Thymus (tissue), 11 donors: ENCODE measurements around the gene NAA15. TPM values are rescaled to one million over a fixed set of nuclear protein-coding genes. Genes with fewer than 3 reads are reported as not detected.
A peak's percentile ranks its signal among the peaks of the same experiment; 100 is the strongest.
"Not testable (repeated sequence)": the region's sequence is repeated elsewhere in the genome, so short reads cannot be mapped to it uniquely, and the experiment has no call there.

Experiments used
- DNase-seq, 9 donors: peaks; one replicate each; pipeline ENCODE4 v3.0.0-alpha.2; 2013; ENCODE audit warnings: low spot score in 9 of 9, low read depth in 6 of 9, missing footprints in 1 of 9
- H3K27ac ChIP-seq, 2 donors: one replicate each; pipeline ENCODE4 v1.5.1; 2013; ENCODE audit warnings: control low read depth in 1 of 2, low read depth in 1 of 2, low read length in 1 of 2, mild to moderate bottlenecking in 1 of 2, moderate library complexity in 1 of 2
- H3K27me3 ChIP-seq, 2 donors: one replicate each; pipeline ENCODE4 v1.5.1; 2013; ENCODE audit warnings: low read length in 1 of 2; ENCODE audit not compliant: control insufficient read depth in 2 of 2, insufficient read depth in 1 of 2
- H3K36me3 ChIP-seq, 2 donors: one replicate each; pipeline ENCODE4 v1.5.1; 2013; ENCODE audit warnings: low read length in 1 of 2, mild to moderate bottlenecking in 1 of 2, moderate library complexity in 1 of 2; ENCODE audit not compliant: control insufficient read depth in 2 of 2, insufficient read depth in 2 of 2
- H3K4me1 ChIP-seq, 2 donors: one replicate each; pipeline ENCODE4 v1.5.1; 2013; ENCODE audit warnings: low read length in 2 of 2; ENCODE audit not compliant: control insufficient read depth in 2 of 2, insufficient read depth in 2 of 2
- H3K4me3 ChIP-seq, 2 donors: one replicate each; pipeline ENCODE4 v1.5.1; 2013; ENCODE audit warnings: low read length in 2 of 2, control low read depth in 1 of 2, mild to moderate bottlenecking in 1 of 2
- H3K9me3 ChIP-seq, 2 donors: one replicate each; pipeline ENCODE4 v1.5.1; 2013; ENCODE audit warnings: low read length in 1 of 2, mild to moderate bottlenecking in 1 of 2; ENCODE audit not compliant: control insufficient read depth in 2 of 2, insufficient read depth in 1 of 2
- WGBS: extraction: QIAGEN DNeasy Blood & Tissue Kit; methylation state at CpG from one replicate; pipeline ENCODE4 v1.1.7; 2013; 5-methylcytosine and 5-hydroxymethylcytosine counted together
- polyA plus RNA-seq: library from polyadenylated mRNA; stranded (reverse); fragments of 200-250 nt; gene quantifications from one replicate; pipeline ENCODE4 v1.2.3, GENCODE V29; 2013
- total RNA-seq: library from RNA; stranded (reverse); fragments of 120-200 nt; gene quantifications from one replicate; pipeline ENCODE4 v1.2.4, GENCODE V29; 2013
- donor health status: healthy.

Gene NAA15
- total and polyA plus RNA-seq, 2 donors: 9.9 to 31.4 TPM

DNA sequence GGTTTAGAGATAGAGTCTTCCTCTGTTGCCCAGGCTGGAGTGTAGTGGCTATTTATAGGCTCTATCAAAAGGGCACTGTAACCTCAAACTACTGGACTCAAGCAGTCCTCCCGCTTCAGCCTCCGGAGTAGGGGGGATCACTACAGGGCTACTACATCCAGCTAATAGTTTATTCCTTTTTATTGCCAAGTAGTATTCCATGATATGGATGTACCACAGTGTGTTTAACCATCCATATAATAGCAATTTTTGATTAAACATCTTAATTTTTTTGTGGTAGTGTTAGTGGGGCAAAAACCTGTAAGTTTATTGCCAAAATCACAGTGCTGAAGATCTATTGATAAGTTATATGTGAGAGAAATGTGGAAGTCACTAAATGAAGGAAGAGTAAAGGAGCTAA, 3.6 kb downstream of the NAA15 start:
- peaks cover 0 to 3% of the 10 kb centered on the region in 2 donors for H3K9me3 ChIP-seq
- H3K27me3 ChIP-seq: no peaks in the 10 kb centered on the region
- no peak overlapping the region for H3K4me3 ChIP-seq
- H3K36me3 ChIP-seq: peaks cover 6 to 18% of the 10 kb centered on the region in 2 donors
- H3K27ac ChIP-seq: no peak overlapping the region
- 98% methylated on average over 2 of the region's 2 CpGs for WGBS
- DNase-seq: no peak
- H3K4me1 ChIP-seq: peaks cover 7% of the 10 kb centered on the region in 2 donors

DNA sequence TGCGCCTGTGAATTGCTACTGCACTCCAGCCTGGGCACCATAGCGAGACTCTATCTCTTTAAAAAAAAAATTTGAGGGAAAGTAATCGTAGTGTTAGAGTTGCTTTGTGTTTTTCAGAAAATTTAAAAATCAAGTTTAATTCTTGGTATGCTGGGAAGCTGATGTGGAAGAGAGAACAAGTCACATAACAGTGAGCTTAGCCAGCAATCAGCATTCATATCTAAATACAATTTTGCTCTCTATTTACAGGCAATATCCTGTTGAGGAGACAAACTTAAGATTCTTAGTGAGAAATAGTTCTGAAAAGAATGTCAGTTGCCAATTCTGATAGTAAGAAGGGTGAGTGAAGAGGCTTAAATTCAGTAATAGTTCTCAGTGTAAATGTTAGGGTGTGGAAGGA, 10.6 kb downstream of the NAA15 start:
- DNase-seq: no peak
- no peak overlapping the region for H3K4me3 ChIP-seq
- no peaks in the 10 kb centered on the region for H3K27me3 ChIP-seq
- peaks cover 0 to 6% of the 10 kb centered on the region in 2 donors for H3K36me3 ChIP-seq
- H3K27ac ChIP-seq: no peak overlapping the region
- peaks cover 0 to 6% of the 10 kb centered on the region in 2 donors for H3K4me1 ChIP-seq
- 96% methylated on average over 3 of the region's 3 CpGs for WGBS
- H3K9me3 ChIP-seq: peaks cover 0 to 6% of the 10 kb centered on the region in 2 donors

DNA sequence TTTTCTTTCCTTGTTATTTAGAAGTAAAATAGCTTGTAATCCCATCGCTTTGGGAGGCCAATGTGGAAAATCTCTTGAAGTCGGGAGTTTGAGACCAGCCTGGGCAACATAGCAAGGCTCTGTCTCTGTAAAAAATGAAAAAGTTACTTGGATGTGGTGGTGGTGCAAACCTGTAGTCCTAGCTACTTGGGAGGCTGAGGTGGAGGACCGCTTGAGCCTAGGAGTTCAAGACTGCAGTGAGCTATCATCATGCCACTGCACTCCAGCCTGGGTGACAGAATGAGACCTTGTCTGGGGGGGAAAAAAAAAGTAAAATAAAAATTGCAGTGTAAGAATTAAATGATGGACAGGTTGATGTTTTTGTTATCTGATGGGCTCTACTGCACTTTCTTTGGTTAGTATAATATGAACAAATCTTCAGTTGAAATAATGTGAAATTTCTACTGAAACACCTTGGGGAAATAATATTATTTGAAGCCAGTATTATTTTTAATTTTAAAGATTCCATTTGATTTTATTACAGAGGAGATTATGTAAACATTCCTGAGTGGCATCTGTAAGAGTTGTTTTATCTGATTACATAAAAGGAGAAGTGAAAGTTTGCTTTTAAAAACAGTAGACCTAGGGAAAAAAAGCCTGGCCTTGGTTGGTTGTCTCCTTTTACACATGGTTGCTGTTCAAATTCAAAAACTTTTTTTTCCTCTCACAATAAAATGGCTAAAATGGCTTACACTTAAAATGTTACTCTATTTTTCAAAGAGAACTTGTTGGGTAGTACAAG, 11.4 kb downstream of the NAA15 start:
- peak overlapping the region in 1 of 2 donors; percentile 21 for H3K27ac ChIP-seq
- DNase-seq: no peak
- peaks cover 0 to 6% of the 10 kb centered on the region in 2 donors for H3K4me1 ChIP-seq
- no peak overlapping the region for H3K4me3 ChIP-seq
- WGBS: 95% methylated on average over 3 of the region's 3 CpGs
- peaks cover 0 to 3% of the 10 kb centered on the region in 2 donors for H3K36me3 ChIP-seq
- H3K27me3 ChIP-seq: no peaks in the 10 kb centered on the region
- H3K9me3 ChIP-seq: peaks cover 0 to 6% of the 10 kb centered on the region in 2 donors

DNA sequence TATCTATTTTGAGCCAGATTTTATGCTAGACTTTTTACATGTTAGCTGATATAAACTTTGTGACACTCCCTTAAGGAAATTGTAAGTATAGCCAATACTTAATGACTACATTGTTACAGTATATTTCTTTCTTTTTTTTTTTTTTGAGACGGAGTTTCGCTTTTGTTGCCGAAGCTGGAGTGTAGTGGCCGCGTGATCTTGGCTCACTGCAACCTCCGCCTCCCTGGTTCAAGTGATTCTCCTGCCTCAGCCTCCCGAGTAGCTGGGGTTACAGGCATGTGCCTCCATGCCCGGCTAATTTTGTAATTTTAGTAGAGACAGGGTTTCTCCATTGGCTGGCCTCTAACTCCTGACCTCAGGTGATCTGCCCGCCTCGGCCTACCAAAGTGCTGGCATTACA, 12.1 kb downstream of the NAA15 start:
- H3K27me3 ChIP-seq, H3K4me3 ChIP-seq, H3K27ac ChIP-seq, H3K9me3 ChIP-seq, DNase-seq, H3K4me1 ChIP-seq, H3K36me3 ChIP-seq: not testable (repeated sequence)
- WGBS: 96% methylated on average over 10 of the region's 10 CpGs

DNA sequence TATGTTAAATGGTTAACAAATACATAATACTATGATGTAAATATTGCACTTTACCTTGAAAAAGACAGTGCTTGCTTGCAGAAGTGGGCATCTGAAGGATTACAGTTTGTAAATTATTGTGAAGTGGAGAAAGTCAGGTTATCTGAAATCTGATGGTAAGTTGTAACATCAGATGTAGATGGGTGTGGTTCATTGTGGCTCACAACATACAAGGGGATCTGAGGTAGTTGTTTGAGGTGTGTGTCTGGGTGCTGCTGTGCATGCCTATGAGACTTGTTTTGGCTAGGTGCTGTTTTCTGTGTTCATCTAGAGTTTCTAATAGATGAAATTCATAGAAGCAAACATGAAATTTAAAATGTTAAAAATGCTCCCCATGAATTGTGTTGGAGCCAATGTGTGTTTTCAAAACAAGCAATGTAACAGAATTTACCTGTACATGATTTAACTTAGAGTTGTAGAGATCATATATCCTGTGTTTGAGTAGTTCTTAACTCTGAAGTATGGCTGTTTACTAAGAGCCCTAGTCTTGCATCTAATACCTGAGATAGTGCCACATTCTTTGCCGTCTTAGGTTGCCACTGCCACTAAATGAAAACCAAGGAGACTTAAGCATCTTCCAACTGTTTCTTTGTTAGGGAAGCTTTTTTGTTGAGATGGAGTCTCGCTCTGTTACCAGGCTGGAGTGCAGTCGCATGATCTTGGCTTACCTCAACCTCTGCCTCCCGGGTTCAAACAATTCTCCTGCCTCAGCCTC, 12.9 kb downstream of the NAA15 start:
- H3K36me3 ChIP-seq: no peaks in the 10 kb centered on the region
- no peak overlapping the region for H3K27ac ChIP-seq
- peaks cover 0 to 6% of the 10 kb centered on the region in 2 donors for H3K9me3 ChIP-seq
- no peak overlapping the region for H3K4me3 ChIP-seq
- H3K4me1 ChIP-seq: peaks cover 0 to 6% of the 10 kb centered on the region in 2 donors
- no peak for DNase-seq
- WGBS: 97% methylated on average over 4 of the region's 4 CpGs
- no peaks in the 10 kb centered on the region for H3K27me3 ChIP-seq

DNA sequence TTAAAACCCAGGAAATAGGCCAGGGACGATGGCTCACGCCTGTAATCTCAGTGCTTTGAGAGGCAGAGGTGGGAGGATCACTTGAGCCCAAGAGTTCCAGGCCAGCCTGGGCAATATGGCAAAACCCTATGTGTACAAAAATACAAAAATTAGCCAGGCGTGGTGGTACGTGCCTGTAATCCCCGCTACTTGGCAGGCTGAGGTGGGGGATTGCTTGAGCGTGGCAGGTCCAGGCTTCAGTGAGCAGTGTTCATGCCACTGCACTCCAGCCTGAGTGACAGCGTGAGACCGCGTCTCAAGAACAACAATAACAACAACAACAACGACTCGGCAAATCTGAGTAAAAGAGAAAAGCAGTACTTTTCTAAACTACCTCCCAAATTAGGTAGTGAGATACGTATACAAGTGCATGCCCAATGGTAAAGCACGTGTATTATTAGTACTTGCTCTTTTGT, 13.9 kb downstream of the NAA15 start:
- peaks cover 0 to 6% of the 10 kb centered on the region in 2 donors for H3K4me1 ChIP-seq
- H3K4me3 ChIP-seq: no peak overlapping the region
- H3K36me3 ChIP-seq: no peaks in the 10 kb centered on the region
- DNase-seq: no peak
- H3K27ac ChIP-seq: no peak overlapping the region
- 94% methylated on average over 13 of the region's 13 CpGs for WGBS
- no peaks in the 10 kb centered on the region for H3K27me3 ChIP-seq
- peaks cover 0 to 6% of the 10 kb centered on the region in 2 donors for H3K9me3 ChIP-seq

DNA sequence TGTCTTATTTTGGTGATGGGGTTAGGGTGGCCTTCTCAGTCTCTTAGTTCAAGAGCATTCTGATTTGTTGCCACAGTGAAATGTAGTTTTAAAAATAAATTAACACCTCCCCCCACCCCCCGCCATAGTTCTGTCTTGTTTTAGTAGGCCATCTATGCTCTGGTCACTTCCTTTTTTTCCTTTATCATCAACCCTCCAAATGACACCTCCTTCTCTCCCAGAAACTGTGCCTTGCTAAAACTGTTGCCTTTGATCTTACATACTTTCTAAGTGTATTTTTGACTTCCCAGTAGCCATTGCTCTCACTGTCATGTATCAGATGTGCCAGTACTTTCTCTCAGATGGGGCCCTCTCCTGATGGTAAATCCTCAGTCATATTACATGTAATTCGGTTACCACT, 15.4 kb downstream of the NAA15 start:
- H3K27me3 ChIP-seq: no peaks in the 10 kb centered on the region
- no peak overlapping the region for H3K4me3 ChIP-seq
- 96% methylated on average over 2 of the region's 2 CpGs for WGBS
- peaks cover 0 to 6% of the 10 kb centered on the region in 2 donors for H3K4me1 ChIP-seq
- no peaks in the 10 kb centered on the region for H3K36me3 ChIP-seq
- H3K27ac ChIP-seq: no peak overlapping the region
- DNase-seq: no peak
- peaks cover 0 to 6% of the 10 kb centered on the region in 2 donors for H3K9me3 ChIP-seq

DNA sequence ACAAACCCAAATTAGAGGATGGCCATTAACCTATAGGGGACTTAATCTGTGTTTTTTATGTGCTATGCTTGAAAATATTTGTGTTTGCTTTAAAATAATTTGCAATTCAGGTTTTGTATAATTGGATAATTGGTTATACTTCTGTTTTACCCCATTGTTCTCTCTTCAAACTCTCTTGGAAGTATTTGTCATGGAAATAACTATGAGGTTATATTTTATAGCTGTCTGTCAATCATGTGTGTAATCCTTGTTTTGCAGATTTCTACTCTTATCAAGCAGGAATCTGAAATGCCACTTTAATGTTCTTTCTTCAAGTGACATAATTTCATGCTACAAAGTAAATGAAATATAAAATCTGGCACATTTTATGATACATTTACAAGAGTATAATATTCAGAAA, 16.3 kb downstream of the NAA15 start:
- DNase-seq: no peak
- Histone ChIP-seq H3K9me3 (peaks cover 0 to 6% of the 10 kb centered on the region in 2 donors), H3K27ac (no peak overlapping the region), H3K27me3 (no peaks in the 10 kb centered on the region), H3K4me1 (peaks cover 0 to 4% of the 10 kb centered on the region in 2 donors), H3K4me3 (no peak overlapping the region), H3K36me3 (no peaks in the 10 kb centered on the region)

DNA sequence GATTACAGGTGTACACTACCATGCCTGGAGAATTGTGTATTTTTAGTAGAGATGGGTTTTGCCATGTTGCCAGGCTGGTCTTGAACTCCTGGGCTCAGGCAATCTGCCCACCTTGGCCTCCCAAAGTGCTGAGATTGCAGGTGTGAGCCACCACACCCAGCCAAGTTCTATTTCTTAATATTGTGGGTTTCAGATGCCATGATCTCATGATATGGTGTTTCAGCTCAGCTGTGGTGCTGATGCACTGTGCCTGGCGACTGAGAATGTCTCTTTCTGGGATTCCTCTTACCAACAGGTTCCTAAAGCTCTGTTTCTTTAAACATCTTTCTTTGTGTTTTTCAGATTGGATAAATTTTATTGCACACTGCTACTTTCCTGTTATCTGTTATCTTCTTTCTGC, 18.3 kb downstream of the NAA15 start:
- 93% methylated on average over 1 of the region's 1 CpG for WGBS
- no peak for DNase-seq
- Histone ChIP-seq H3K36me3 (no peaks in the 10 kb centered on the region), H3K27ac (no peak overlapping the region), H3K4me1 (peaks cover 0 to 7% of the 10 kb centered on the region in 2 donors), H3K27me3 (no peaks in the 10 kb centered on the region), H3K9me3 (peaks cover 0 to 6% of the 10 kb centered on the region in 2 donors), H3K4me3 (no peak overlapping the region)
